Calu3 (cell line): ENCODE data around the gene PKM. TPM values are rescaled to one million over a fixed set of nuclear protein-coding genes. Genes with fewer than 3 reads are reported as not detected.

Experiments used
- BruUV-seq: library from RNA; stranded (reverse); fragments of 400-500 nt; replicated peaks from 2 replicates; lab custom pipeline; 2021; lab: Mats Ljungman, UMichigan
- CTCF ChIA-PET: fragments of 300-600 bp; sonication (Branson Sonifier 250); formaldehyde crosslinking; loops from one replicate; lab custom pipeline; 2022; ENCODE audit warnings: antibody characterized with exemption; lab: Charles Lee
- DNase-seq: peaks from one replicate; pipeline ENCODE4 v3.0.0; 2022
- H3K27ac Mint-ChIP-seq: one replicate; pipeline ENCODE4 v1.8.0; 2022; ENCODE audit warnings: mixed read lengths; ENCODE audit not compliant: unreplicated experiment
- H3K27me3 Mint-ChIP-seq: one replicate; pipeline ENCODE4 v1.8.0; 2022; ENCODE audit warnings: mixed read lengths; ENCODE audit not compliant: unreplicated experiment
- H3K36me3 Mint-ChIP-seq: one replicate; pipeline ENCODE4 v1.8.0; 2022; ENCODE audit warnings: mild to moderate bottlenecking, moderate library complexity, mixed read lengths; ENCODE audit not compliant: insufficient read depth, unreplicated experiment
- H3K4me1 Mint-ChIP-seq: one replicate; pipeline ENCODE4 v1.8.0; 2022; ENCODE audit warnings: mild to moderate bottlenecking, low read depth, mixed read lengths; ENCODE audit not compliant: unreplicated experiment
- H3K4me3 Mint-ChIP-seq: one replicate; pipeline ENCODE4 v1.8.0; 2022; ENCODE audit warnings: mild to moderate bottlenecking, low read depth, moderate library complexity, mixed read lengths; ENCODE audit not compliant: unreplicated experiment
- H3K9me3 Mint-ChIP-seq: one replicate; pipeline ENCODE4 v1.8.0; 2022; ENCODE audit warnings: low read depth, mixed read lengths; ENCODE audit not compliant: unreplicated experiment
- CTCF ChIP-seq: fragments of 200-600 bp; IDR thresholded peaks from one replicate; pipeline ENCODE4 v1.8.0; 2022; ENCODE audit warnings: antibody characterized with exemption; ENCODE audit not compliant: unreplicated experiment
- intact Hi-C: fragments of 100-400 bp; cut with micrococcal nuclease; formaldehyde crosslinking; loops from one replicate; pipeline ENCODE4 v1.10.0; 2022; ENCODE audit not compliant: unreplicated experiment
- total RNA-seq: library from RNA; stranded (reverse); gene quantifications from 2 replicates; pipeline ENCODE4 v1.2.3, GENCODE V29; 2022

Gene PKM
- total RNA-seq, 1 experiment from 2014 or later, result 1,922 TPM

GRCh38 chr15:72176159-72176558 lies 54.8 kb downstream of the PKM start:
- Mint-ChIP-seq H3K4me3 (no peak overlapping the region), H3K27ac (no peak overlapping the region), H3K27me3 (peaks cover 26% of the 10 kb centered on the region), H3K36me3 (no peaks in the 10 kb centered on the region), H3K9me3 (no peaks in the 10 kb centered on the region), H3K4me1 (peaks cover 7% of the 10 kb centered on the region)
- no peak for TF ChIP-seq CTCF
- CTCF ChIA-PET, result interaction anchor here (0.7 to 1.6 kb wide), 2 partner anchors 10 to 43 kb away, joined by 5 read pairs; no protein-coding TSS in a partner anchor
- no peak for DNase-seq
- no TSS peak for BruUV-seq
- intact Hi-C loops, result no loop called here

GRCh38 chr15:72175186-72176044 lies 55.6 kb downstream of the PKM start:
- CTCF ChIA-PET, result interaction anchor here (1.6 kb wide), 1 partner anchor 9 kb away, joined by 5 read pairs; no protein-coding TSS in a partner anchor
- peaks cover 7% of the 10 kb centered on the region for H3K4me1 Mint-ChIP-seq
- TF ChIP-seq CTCF, result no peak

GRCh38 chr15:72174551-72175165 lies 56.3 kb downstream of the PKM start:
- Mint-ChIP-seq H3K27ac (no peak overlapping the region), H3K36me3 (no peaks in the 10 kb centered on the region), H3K4me1 (peaks cover 7% of the 10 kb centered on the region), H3K4me3 (no peak overlapping the region), H3K9me3 (no peaks in the 10 kb centered on the region), H3K27me3 (peaks cover 26% of the 10 kb centered on the region)
- TF ChIP-seq CTCF, result no peak
- no TSS peak for BruUV-seq
- DNase-seq, result no peak
- intact Hi-C loops, result no loop called here
- CTCF ChIA-PET, result no interaction called here

More at GRCh38 chr15:72175186-72176044, 55.6 kb downstream of the PKM start:
- Mint-ChIP-seq H3K4me3 (no peak overlapping the region), H3K36me3 (no peaks in the 10 kb centered on the region), H3K9me3 (no peaks in the 10 kb centered on the region), H3K27me3 (peaks cover 26% of the 10 kb centered on the region), H3K27ac (no peak overlapping the region)
- intact Hi-C loops, result no loop called here
- BruUV-seq, result no TSS peak
- DNase-seq, result no peak

GRCh38 chr15:72173864-72174550 lies 57.0 kb downstream of the PKM start:
- Mint-ChIP-seq H3K4me3 (no peak overlapping the region), H3K36me3 (no peaks in the 10 kb centered on the region), H3K27me3 (peaks cover 26% of the 10 kb centered on the region), H3K9me3 (no peaks in the 10 kb centered on the region), H3K27ac (no peak overlapping the region), H3K4me1 (peaks cover 7% of the 10 kb centered on the region)
- no peak for DNase-seq
- intact Hi-C loops, result no loop called here
- no peak for TF ChIP-seq CTCF
- CTCF ChIA-PET, result interaction anchor here (0.7 kb wide), 1 partner anchor 34 kb away, joined by 6 read pairs; no protein-coding TSS in a partner anchor
- BruUV-seq, result no TSS peak
